Ovary (tissue), 3 donors: ENCODE data around the gene ANKDD1A.

Experiments
- CTCF ChIP-seq, 3 donors: fragments of 450-650 bp in 2 of 3; fragments of 200-600 bp in 1 of 3; IDR thresholded peaks; one replicate each; pipeline versions ENCODE4 v1.5.1 to v1.8.0; 2016 to 2022; ENCODE audit warnings: antibody characterized with exemption in 3 of 3, mild to moderate bottlenecking in 1 of 3
- EP300 ChIP-seq: sonication (generic); formaldehyde crosslinking; IDR thresholded peaks from one replicate; pipeline ENCODE4 v1.6.1; 2017; ENCODE audit warnings: antibody characterized with exemption
- POLR2A ChIP-seq: fragments of 450-650 bp; IDR thresholded peaks from one replicate; pipeline ENCODE4 v1.6.1; 2017; ENCODE audit warnings: antibody characterized with exemption, mild to moderate bottlenecking, moderate library complexity
- donor health status: DM: no; HTN: no; CAD: no.

- TF ChIP-seq CTCF (IDR thresholded peaks at IDR 0.05) (no peak), EP300 (no peak), POLR2A (no peak)
These were observed 13.9 kb downstream of the ANKDD1A start for GRCh38 chr15:64925335-64926330.
